ENCODE data around the gene CFAP70. TPM values are rescaled to one million over a fixed set of nuclear protein-coding genes. Genes with fewer than 3 reads are reported as not detected.

Gene CFAP70
- total RNA-seq, 1 experiment from 2014 or later = 2.9 TPM

DNA sequence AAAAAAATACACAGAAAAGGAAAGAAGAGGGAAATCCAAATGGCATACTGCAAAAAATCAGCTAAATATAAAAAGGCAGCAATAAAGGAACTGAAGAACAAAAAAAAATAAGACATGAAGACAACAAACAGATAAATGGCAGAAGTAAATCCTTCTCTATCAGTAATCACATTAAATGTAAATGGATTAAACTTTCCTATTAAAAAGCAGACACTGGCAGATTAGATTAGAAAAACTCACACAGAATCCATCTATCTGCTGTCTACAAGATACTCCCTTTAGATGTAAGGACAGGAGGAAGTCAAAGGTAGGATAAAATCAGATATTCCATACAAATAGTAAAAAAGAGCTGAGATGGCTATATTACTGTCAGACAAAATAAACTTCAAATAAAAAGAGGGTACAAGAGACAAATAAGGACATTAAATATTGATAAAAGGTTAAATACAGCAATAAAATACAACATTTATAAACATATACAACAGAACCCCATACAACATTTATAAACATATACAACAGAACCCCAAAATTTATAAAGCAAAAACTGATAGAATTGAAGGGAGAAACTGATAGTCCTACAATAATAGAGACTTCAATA is 51.4 kb downstream of the CFAP70 start:
- ChIA-PET CTCF (no interaction called here), POLR2A (no interaction called here), RAD21 (ENCODE audit: low non-redundant PET in 1 of 2, low total read pairs in 2 of 2, uncharacterized antibody in 2 of 2, unreplicated experiment in 2 of 2) (no interaction called here)
- H3K27ac ChIP-seq (ENCODE audit: low read depth, low read length) = no peak overlapping the region
- H2AFZ ChIP-seq (ENCODE audit: low read depth, low read length, poor library complexity, severe bottlenecking) = no peak overlapping the region
- no peaks in the 10 kb centered on the region for H3K4me1 ChIP-seq (ENCODE audit: control insufficient read depth in 1 of 2, insufficient read depth in 2 of 2, low read length in 2 of 2)
- no peak for DNase-seq (ENCODE audit: low read depth, low spot score)
- no TSS peak for BruUV-seq (replicated peaks)
- H4K20me1 ChIP-seq (ENCODE audit: insufficient read depth) = no peaks in the 10 kb centered on the region
- intact Hi-C loops (cut with micrococcal nuclease) = no loop called here
- peaks cover 18% of the 10 kb centered on the region in 2 experiments; a peak in 2 of 4 replicates for H3K9me3 ChIP-seq (ENCODE audit: control insufficient read depth in 1 of 2, insufficient read depth in 1 of 2, low read depth in 1 of 2, low read length in 2 of 2)
- no peak overlapping the region for H3K4me2 ChIP-seq (ENCODE audit: low read length)
- no peak for TF ChIP-seq EGR1 (IDR thresholded peaks at IDR 0.05; ENCODE audit: low read depth)
- TF ChIP-seq ZFX (IDR thresholded peaks at IDR 0.05) = no peak
- no peak for TF ChIP-seq CEBPB (IDR thresholded peaks at IDR 0.05; ENCODE audit: low read depth)
- no peak for TF ChIP-seq SP1 (IDR thresholded peaks at IDR 0.05; ENCODE audit: low read depth)
- no peak for TF ChIP-seq FOSL1 (IDR thresholded peaks at IDR 0.05; ENCODE audit: low read depth)
- TF ChIP-seq EZH2phosphoT487 (IDR thresholded peaks at IDR 0.05; ENCODE audit: borderline replicate concordance) = no peak
- TF ChIP-seq SRF (IDR thresholded peaks at IDR 0.05; ENCODE audit: low read depth) = no peak
- no peak for TF ChIP-seq YY1 (IDR thresholded peaks at IDR 0.05; ENCODE audit: extremely low read depth, insufficient replicate concordance, low read depth, low read length)
- no peak for TF ChIP-seq EZH2 (IDR thresholded peaks at IDR 0.05)
- no peak for TF ChIP-seq RAD21 (IDR thresholded peaks at IDR 0.05; ENCODE audit: low read depth)
- no peak for TF ChIP-seq MAX (IDR thresholded peaks at IDR 0.05)
- TF ChIP-seq ZBTB33 (IDR thresholded peaks at IDR 0.05; ENCODE audit: extremely low read depth, insufficient replicate concordance, low read length) = no peak
- no peak for TF ChIP-seq POLR2AphosphoS5 (IDR thresholded peaks at IDR 0.05; ENCODE audit: low read depth, low read length)
- TF ChIP-seq ATF3 (IDR thresholded peaks at IDR 0.05) = no peak
- TF ChIP-seq ZNF274 (IDR thresholded peaks at IDR 0.05; ENCODE audit: low read depth, low read length) = no peak
- no peak for TF ChIP-seq REST (IDR thresholded peaks at IDR 0.05; ENCODE audit: low read depth)
- no peak for TF ChIP-seq POLR2A (IDR thresholded peaks at IDR 0.05; ENCODE audit: borderline replicate concordance, extremely low read depth, insufficient read depth, insufficient read length)
- TF ChIP-seq CBX3 (IDR thresholded peaks at IDR 0.05; ENCODE audit: low read depth) = no peak
- H3K79me2 ChIP-seq (ENCODE audit: insufficient read depth, low read length) = no peaks in the 10 kb centered on the region
- no peak for ATAC-seq
- H3K9ac ChIP-seq (ENCODE audit: low read length) = no peak overlapping the region
- H3K4me3 ChIP-seq (replicated peaks in 1 of 2; ENCODE audit: low read depth in 1 of 2, low read length in 2 of 2) = no peak overlapping the region
- no peaks in the 10 kb centered on the region for H3K36me3 ChIP-seq (ENCODE audit: control insufficient read depth in 1 of 2, insufficient read depth in 2 of 2, low read length in 2 of 2)
- H3K27me3 ChIP-seq (ENCODE audit: insufficient read depth, low read length) = no peaks in the 10 kb centered on the region
- no peaks in the 10 kb centered on the region for H3K9me2 ChIP-seq (ENCODE audit: insufficient read depth)
